Ovary (tissue), 9 donors: Measurements from ENCODE around the gene COL7A1. TPM values are rescaled to one million over a fixed set of nuclear protein-coding genes. Genes with fewer than 3 reads are reported as not detected.

Experiments used
- DNase-seq, 5 donors: peaks; one replicate each; pipeline ENCODE4 v3.0.0-alpha.2; 2019 to 2020
- H3K27ac ChIP-seq, 2 donors: fragments of 200-600 bp; one replicate each; pipeline versions ENCODE4 v1.5.1 to v1.8.0; 2019 to 2022
- H3K27me3 ChIP-seq: fragments of 200-600 bp; one replicate; pipeline ENCODE4 v1.8.0; 2022
- H3K36me3 ChIP-seq: fragments of 200-600 bp; sonication (generic); one replicate; pipeline ENCODE4 v1.5.1; 2019
- H3K4me1 ChIP-seq: one replicate; pipeline ENCODE4 v1.8.1; 2013; ENCODE audit warnings: mild to moderate bottlenecking, moderate library complexity; ENCODE audit not compliant: insufficient read depth
- H3K4me3 ChIP-seq: fragments of 200-600 bp; sonication (generic); one replicate; pipeline ENCODE4 v1.5.1; 2017
- H3K9me3 ChIP-seq, 2 donors: fragments of 200-600 bp in 1 of 2; sonication (generic) in 1 of 2; one replicate each; pipeline versions ENCODE4 v1.5.1 to v1.8.1; 2013 to 2019; ENCODE audit warnings: mild to moderate bottlenecking in 1 of 2, moderate library complexity in 1 of 2
- EP300 ChIP-seq: sonication (generic); formaldehyde crosslinking; IDR thresholded peaks from one replicate; pipeline ENCODE4 v1.6.1; 2017; ENCODE audit warnings: antibody characterized with exemption
- POLR2A ChIP-seq: fragments of 450-650 bp; IDR thresholded peaks from one replicate; pipeline ENCODE4 v1.6.1; 2017; ENCODE audit warnings: antibody characterized with exemption, mild to moderate bottlenecking, moderate library complexity
- WGBS, 3 donors: extraction: QIAGEN DNeasy Blood & Tissue Kit in 1 of 3; methylation state at CpG; one replicate each; pipeline versions ENCODE4 v1.1.5 to v1.1.7; 2013 to 2017; 5-methylcytosine and 5-hydroxymethylcytosine counted together
- intact Hi-C, 4 donors: fragments of 100-400 bp; cut with DNase I; formaldehyde crosslinking; loops; one replicate each; pipeline versions ENCODE4 v1.11.0 to v1.15.1; 2022 to 2023
- polyA plus RNA-seq, 2 donors: library from polyadenylated mRNA; stranded (reverse); fragments of 200-250 nt in 1 of 2; fragments of 350-450 nt in 1 of 2; fragmentation: Illumina TruSeq in 1 of 2; extraction: RNeasy Lipid Tissue Mini Kit (QIAGEN cat#74804) in 1 of 2; gene quantifications; one replicate each; pipeline ENCODE4 v1.2.3, GENCODE V29; 2013 to 2014
- total RNA-seq, 7 donors: library from RNA; depleted of rRNA in 2 of 7; stranded (reverse); fragments of >200 nt in 2 of 7; fragmentation: NEBNext Ultra II Directional in 3 of 7; extraction: Animal tissue kit (Norgen Biotek cat#: 25700) in 3 of 7; gene quantifications; one replicate each; pipeline versions ENCODE4 v1.1.0 to v1.2.4, GENCODE V29; 2016 to 2023
- TF ChIP-seq, protein P1 (sequence below), 3 donors: fragments of 450-650 bp in 2 of 3; fragments of 200-600 bp in 1 of 3; IDR thresholded peaks; one replicate each; pipeline versions ENCODE4 v1.5.1 to v1.8.0; 2016 to 2022; ENCODE audit warnings: antibody characterized with exemption in 3 of 3, mild to moderate bottlenecking in 1 of 3
- donor health status: DM: no; HTN: no; CAD: no; lungs with moderate emphysema.
- donor health status: DM: no; HTN: no; CAD: no.
- donor health status: Bipolar disorder and iron deficiency.
- donor health status: DM: yes; HTN: yes; CAD: no.
- donor health status: DM: no; HTN: no; CAD: no.
- donor health status: DM: yes; HTN: yes; CAD: no.

Gene COL7A1
- total and polyA plus RNA-seq, 9 donors: 1.1 to 18.4 (median 8.3) TPM

DNA sequence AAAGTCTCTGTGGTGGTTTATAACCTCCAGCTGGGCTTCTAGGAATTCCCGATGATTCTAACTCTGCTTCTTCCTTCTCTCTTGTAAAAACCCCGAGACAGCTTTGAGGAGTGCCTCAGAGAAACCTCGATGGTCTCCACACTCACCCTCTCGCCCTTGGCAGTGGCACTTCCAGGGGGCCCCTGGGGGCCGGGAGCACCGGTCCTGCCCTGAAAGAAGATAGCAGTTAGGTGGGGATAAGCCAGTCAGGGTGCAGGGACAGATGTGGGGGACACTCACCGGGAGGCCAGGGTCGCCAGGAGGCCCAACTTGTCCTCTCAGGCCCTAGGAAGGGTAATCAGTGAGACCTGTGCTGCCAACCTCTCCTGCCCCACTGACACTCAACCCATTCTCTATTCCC lies 9.7 kb downstream of the COL7A1 start:
- intact Hi-C loops: no loop called here
- no peaks in the 10 kb centered on the region for H3K36me3 ChIP-seq
- DNase-seq: no peak
- TF ChIP-seq, protein P1, sequence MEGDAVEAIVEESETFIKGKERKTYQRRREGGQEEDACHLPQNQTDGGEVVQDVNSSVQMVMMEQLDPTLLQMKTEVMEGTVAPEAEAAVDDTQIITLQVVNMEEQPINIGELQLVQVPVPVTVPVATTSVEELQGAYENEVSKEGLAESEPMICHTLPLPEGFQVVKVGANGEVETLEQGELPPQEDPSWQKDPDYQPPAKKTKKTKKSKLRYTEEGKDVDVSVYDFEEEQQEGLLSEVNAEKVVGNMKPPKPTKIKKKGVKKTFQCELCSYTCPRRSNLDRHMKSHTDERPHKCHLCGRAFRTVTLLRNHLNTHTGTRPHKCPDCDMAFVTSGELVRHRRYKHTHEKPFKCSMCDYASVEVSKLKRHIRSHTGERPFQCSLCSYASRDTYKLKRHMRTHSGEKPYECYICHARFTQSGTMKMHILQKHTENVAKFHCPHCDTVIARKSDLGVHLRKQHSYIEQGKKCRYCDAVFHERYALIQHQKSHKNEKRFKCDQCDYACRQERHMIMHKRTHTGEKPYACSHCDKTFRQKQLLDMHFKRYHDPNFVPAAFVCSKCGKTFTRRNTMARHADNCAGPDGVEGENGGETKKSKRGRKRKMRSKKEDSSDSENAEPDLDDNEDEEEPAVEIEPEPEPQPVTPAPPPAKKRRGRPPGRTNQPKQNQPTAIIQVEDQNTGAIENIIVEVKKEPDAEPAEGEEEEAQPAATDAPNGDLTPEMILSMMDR (IDR thresholded peaks at IDR 0.05): no peak
- TF ChIP-seq EP300 (no peak), POLR2A (no peak)
- H3K27me3 ChIP-seq: no peaks in the 10 kb centered on the region
- no peaks in the 10 kb centered on the region for H3K4me1 ChIP-seq
- WGBS, 3 donors: 84 to 86% (median 84%) methylated on average over 8 of the region's 8 CpGs
- H3K4me3 ChIP-seq: no peak overlapping the region
- no peak overlapping the region for H3K27ac ChIP-seq
- no peaks in the 10 kb centered on the region for H3K9me3 ChIP-seq

DNA sequence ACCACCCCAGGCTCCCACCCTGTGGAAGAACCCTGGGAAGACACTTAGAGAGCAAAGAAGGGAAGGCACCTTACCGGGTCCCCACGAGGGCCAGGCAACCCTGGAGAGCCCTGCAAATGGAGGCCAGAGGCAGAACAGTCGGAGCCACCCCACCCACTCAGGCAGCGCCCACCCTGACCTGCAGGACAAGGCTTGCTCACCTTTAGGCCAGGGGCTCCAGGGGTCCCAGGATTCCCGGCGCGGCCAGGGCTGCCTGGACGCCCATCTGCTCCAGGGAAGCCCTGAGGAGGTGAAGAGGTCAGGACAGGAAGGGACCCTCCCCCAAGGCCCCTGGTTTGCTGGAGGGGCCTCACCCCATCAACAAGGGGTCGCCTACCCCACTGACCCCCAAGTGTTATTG lies 10.3 kb downstream of the COL7A1 start:
- no peak overlapping the region for H3K4me3 ChIP-seq
- TF ChIP-seq, protein P1 (IDR thresholded peaks at IDR 0.05): no peak
- TF ChIP-seq EP300 (no peak), POLR2A (no peak)
- no peaks in the 10 kb centered on the region for H3K9me3 ChIP-seq
- no peak for DNase-seq
- H3K27ac ChIP-seq: no peak overlapping the region
- 88 to 89% (median 89%) methylated on average over 6 to 9 of the region's 9 CpGs for WGBS, 3 donors
- H3K4me1 ChIP-seq: no peaks in the 10 kb centered on the region
- intact Hi-C loops: no loop called here
- no peaks in the 10 kb centered on the region for H3K27me3 ChIP-seq
- no peaks in the 10 kb centered on the region for H3K36me3 ChIP-seq

DNA sequence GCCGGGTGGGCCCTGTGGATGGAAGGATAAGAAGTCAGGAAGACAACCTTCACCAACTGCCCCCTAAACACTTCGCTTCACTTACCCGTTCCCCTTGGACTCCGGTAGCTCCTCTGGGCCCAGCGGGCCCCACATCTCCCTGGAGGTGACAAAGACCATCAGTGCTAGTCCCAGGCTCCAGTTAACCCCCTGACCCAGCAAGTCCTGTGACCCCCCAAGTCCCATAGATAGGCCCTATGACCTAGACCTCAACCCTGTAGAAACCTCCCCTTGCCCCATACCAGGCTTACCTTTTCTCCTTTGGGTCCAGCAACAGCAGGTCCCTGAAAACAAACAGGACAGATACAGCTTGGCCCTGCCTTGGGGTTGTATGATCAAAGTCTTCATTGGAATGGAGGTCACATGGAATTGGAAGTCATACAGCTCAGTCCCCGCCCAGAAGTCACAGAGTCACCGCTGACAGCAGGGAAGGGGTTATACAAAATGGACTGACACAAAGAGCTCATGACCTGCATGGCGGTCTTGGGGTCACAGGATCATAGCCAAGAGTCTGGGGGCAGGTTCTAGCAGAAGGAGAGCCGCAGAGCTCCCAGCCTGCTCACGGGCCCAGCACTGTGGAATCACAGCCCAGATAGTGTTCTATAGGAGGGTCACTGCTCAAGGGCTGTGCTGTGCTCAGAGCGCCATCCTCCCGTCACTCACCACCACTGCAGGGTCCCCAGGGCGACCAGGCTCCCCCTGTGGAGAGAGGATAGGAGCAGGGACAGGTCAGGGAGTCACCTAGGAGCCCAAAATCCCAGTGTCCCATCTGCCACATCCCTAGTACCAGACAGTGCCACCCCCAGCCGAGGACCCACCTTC lies 13.3 kb downstream of the COL7A1 start:
- Histone ChIP-seq H3K4me1 (no peaks in the 10 kb centered on the region), H3K27me3 (no peaks in the 10 kb centered on the region), H3K36me3 (no peaks in the 10 kb centered on the region), H3K27ac (no peak overlapping the region), H3K9me3 (no peaks in the 10 kb centered on the region), H3K4me3 (no peak overlapping the region)
- intact Hi-C loops: no loop called here
- 93 to 95% (median 94%) methylated on average over 14 of the region's 14 CpGs for whole genome bisulfite sequencing, 3 donors
- no peak for DNase-seq
- no peak for TF ChIP-seq POLR2A
- TF ChIP-seq, protein P1 (IDR thresholded peaks at IDR 0.05): no peak
- TF ChIP-seq EP300: no peak

DNA sequence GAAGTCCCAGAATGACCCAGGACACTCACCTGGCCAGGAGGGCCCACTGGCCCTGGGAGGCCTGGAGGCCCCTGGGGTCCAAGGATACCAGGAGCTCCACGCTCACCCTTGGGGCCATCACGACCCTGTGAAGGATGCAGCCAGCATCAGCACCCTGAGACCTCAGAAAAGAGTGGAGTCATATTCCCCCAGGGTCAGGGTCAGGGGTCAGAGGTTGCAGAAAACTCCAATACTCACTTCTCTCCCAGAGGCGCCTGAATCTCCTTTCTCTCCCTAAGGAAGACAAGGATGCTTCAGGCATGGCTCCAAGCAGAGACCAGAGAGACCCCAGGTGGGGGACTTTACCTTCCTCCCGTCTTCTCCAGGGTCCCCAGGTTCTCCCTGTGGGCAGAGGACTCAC lies 18.5 kb downstream of the COL7A1 start:
- intact Hi-C loops: no loop called here
- WGBS, 3 donors: 86 to 93% (median 86%) methylated on average over 4 of the region's 4 CpGs
- no peaks in the 10 kb centered on the region for H3K4me1 ChIP-seq
- no peaks in the 10 kb centered on the region for H3K27me3 ChIP-seq
- DNase-seq: no peak
- no peaks in the 10 kb centered on the region for H3K9me3 ChIP-seq
- H3K27ac ChIP-seq: no peak overlapping the region
- TF ChIP-seq, protein P1 (IDR thresholded peaks at IDR 0.05): no peak
- no peak for TF ChIP-seq POLR2A
- no peak for TF ChIP-seq EP300
- no peak overlapping the region for H3K4me3 ChIP-seq
- H3K36me3 ChIP-seq: no peaks in the 10 kb centered on the region
